GM21423 (cell line): ENCODE results near the gene MRAP2.

ENCODE experiments used
- ATAC-seq: cut with Tn5 transposase; IDR thresholded peaks from one replicate; pipeline ENCODE4 v1.9.1; 2021; ENCODE audit warnings: mild to moderate bottlenecking, moderate library complexity; ENCODE audit not compliant: unreplicated experiment

Gene MRAP2

GRCh38 chr6:84033523-84034451, at the start of gene MRAP2:
Gene MRAP2 (plus strand): TSS chr6:84033772. CDS start chr6:84055319, 21,547 bp downstream.
- ATAC-seq = no peak

GRCh38 chr6:83984411-83984810, 49.2 kb upstream of the MRAP2 start:
- ATAC-seq = no peak

DNA sequence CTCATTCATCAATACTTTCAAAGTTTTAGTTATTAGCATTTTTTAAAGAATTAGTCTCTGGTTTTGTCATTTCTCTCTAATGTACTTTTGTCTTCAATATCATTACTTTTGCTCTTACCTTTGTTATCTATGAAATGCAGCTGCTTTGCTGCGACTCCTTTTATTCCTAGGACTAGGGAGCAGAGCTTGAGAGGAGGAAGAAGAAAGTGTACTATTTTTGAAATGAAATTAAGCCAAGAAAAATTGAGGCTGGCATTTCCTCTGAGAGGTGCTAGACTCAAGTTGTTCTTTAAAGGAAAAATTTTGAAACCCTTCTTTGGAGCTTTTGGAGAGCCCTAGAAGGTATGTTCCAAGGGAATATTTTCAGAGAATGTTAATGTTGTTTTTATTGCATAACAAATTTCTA, 48.3 kb upstream of the MRAP2 start:
- no peak for ATAC-seq

- no peak for ATAC-seq
Measured at GRCh38 chr6:83985715-83986114, 47.9 kb upstream of the MRAP2 start.

- ATAC-seq = no peak
Measured at GRCh38 chr6:83998021-83998584, 35.5 kb upstream of the MRAP2 start.

DNA sequence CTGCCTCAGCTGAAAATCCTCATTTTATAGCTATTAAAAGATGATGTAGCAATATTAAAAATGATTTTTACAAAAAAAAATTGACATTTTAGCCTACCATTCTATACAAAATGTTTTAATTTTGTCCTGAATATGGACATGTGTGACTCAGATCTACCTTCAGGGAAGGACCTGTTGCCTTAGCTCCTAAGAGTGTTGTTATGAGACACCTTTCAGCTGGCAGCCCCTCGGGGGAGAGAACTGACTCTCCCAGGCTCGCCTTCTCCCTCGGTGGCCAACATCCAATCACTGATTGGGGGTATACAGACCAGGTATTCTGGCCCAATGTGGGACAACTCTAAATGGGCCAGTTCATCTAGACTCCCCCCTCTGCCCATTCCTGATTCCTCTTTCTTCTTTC, 32.5 kb upstream of the MRAP2 start:
- no peak for ATAC-seq

GRCh38 chr6:84002226-84002625, 31.3 kb upstream of the MRAP2 start:
- ATAC-seq = no peak

- no peak for ATAC-seq
Measured at GRCh38 chr6:84003131-84003530, 30.4 kb upstream of the MRAP2 start.

DNA sequence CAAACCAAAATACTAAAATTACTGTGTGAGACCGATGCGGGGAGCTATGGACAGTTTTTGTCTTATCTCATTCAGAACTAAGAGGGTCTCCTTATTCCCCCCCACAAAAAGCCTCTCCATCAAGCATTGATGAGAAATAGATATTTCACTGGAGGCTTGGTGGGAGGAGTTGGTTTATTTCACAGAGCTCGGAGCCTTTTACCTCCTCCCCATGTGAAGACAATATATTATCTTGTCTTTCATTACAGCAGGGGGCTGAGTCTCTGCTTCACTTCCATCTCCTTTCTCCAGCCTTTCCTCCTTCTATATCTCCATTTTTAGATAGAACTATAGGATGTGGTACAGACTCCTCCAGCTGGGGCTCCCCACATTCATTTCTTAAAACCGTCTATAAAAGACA, 29.9 kb upstream of the MRAP2 start:
- ATAC-seq = no peak

DNA sequence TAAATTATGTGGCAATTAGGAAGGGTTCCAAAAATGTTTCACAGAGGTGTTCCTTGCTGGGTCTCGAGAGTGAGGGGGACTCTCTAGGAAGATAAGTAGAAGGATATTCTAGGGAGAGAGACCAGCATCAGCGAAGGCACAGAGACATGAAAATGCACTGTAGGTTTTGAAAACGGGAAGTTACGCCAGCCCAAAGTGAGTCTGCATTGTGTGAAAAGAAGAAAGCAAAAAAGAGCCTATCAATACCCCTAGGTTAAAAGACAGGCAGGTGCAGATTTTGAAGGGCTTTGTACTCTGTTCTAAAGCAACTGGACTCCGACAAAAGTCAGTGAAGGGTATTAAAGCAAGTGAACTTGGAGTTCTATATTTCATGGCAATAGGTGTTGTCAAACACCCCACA, 25.7 kb upstream of the MRAP2 start:
- ATAC-seq = no peak

GRCh38 chr6:84013354-84013753, 20.2 kb upstream of the MRAP2 start:
- no peak for ATAC-seq

DNA sequence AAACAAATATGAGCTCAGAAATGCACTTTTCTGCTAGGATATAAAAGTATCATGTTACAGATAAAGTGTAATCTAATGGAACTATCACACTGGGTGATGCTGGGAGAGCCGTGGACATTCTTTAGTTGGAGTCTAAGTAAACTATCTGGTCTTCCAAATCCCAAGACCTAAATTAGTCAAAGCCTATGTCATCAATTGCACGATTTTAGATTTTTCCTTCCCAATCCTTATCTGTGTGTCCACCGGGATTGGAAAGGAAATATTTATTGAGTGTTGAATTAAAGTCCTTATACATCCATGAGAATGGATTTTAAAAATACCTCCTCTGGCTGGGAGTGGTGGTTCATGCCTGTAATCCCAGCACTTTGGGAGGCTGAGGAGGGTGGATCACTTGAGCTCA, 19.6 kb upstream of the MRAP2 start:
- no peak for ATAC-seq

GRCh38 chr6:84016029-84016428, 17.5 kb upstream of the MRAP2 start:
- no peak for ATAC-seq

DNA sequence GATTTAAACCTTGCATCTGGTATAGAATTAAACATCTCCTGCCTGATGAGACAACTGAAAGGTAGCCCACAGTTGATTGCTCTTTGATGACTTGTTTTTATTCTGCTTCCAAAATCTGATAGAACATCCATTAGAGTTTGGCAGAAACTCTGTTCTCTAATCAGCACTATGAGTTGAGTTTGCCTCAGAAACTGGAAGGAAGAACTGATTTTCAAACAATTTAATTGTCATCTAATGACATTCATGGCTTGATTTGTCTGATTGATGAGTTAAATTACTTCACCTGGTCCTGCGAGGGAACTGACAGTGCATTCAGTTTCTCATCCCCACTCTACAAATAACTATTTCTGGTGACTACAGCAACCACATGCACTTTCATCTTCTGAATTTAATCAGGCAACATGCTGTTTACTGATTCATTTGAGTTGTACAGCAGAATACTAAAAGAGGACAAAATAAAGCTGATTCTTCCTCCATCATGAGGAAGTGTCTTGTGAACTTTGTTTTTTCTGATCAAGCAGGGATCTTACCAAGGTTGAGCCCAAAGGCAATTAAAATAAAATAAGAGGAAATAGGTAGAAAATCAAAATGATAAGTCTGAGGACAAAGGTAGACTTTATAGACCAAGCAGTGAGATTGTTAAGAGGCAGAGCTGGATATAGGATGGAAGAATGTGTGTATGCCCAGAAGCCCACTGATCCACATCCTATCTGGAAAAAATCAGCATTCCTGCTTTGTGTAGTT, 15.7 kb upstream of the MRAP2 start:
- no peak for ATAC-seq

DNA sequence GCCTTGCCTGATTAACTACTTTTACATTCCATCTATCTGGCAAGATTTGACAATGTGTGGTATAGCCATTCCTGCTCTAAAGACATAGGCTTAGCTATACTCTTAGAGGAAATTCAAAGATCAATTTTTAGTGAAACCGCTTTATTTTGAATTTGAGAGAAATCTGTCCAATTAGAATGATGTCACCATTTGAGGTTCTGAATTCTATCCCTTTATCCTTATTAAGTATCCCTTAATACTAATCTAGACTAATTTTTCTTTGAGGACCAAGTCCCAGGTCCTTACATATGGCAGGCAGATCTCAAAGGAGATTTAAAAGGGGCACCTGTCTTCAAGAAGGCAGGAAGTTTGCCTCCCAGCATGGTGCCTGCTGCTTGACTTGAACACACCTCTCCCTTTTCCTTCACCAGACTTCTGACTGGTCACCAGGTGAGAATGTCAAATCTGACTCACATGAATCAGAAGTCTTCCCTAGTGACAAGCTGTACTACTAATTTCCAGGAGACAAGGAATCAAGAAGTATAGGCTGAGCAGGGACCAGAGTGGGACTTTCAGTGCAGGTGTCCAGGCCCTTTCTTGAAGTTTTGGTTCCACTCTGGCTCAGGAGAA, 15.0 kb upstream of the MRAP2 start:
- no peak for ATAC-seq

DNA sequence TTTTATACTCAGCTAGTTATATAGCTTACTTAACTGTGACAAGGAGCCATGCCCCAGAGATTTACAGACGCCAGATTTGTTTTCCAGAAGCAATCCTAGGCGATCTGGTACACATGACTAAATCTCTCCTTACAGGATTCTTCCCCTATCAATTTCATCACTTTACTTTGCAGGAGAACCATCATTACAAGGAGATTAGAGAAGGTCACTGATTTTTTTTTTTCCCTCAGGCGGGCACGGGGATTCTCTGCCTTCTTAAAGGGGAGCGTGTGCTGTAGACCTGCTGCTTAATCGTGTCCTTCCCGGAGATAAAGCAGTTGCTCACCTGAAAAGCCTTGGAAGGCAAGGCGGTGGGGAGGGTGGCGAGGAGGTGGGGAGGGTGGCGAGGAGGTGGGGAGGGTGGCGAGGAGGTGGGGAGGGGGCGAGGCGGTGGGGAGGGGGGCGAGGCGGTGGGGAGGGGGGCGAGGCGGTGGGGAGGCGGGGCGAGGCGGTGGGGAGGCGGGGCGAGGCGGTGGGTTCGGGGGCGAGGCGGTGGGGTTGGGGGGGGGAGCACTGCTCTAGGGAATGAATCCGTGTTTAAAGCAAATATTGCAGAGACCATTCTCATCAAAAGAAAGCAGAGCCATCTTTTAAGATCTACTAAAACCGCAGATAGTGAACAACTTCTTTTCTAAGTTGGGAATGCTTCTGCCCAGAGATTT, 14.3 kb upstream of the MRAP2 start:
- no peak for ATAC-seq

GRCh38 chr6:84019842-84020211, 13.7 kb upstream of the MRAP2 start:
- no peak for ATAC-seq

GRCh38 chr6:84021625-84022024, 11.9 kb upstream of the MRAP2 start:
- ATAC-seq = no peak

- ATAC-seq = no peak
Measured at GRCh38 chr6:84026721-84027164, 6.8 kb upstream of the MRAP2 start.

DNA sequence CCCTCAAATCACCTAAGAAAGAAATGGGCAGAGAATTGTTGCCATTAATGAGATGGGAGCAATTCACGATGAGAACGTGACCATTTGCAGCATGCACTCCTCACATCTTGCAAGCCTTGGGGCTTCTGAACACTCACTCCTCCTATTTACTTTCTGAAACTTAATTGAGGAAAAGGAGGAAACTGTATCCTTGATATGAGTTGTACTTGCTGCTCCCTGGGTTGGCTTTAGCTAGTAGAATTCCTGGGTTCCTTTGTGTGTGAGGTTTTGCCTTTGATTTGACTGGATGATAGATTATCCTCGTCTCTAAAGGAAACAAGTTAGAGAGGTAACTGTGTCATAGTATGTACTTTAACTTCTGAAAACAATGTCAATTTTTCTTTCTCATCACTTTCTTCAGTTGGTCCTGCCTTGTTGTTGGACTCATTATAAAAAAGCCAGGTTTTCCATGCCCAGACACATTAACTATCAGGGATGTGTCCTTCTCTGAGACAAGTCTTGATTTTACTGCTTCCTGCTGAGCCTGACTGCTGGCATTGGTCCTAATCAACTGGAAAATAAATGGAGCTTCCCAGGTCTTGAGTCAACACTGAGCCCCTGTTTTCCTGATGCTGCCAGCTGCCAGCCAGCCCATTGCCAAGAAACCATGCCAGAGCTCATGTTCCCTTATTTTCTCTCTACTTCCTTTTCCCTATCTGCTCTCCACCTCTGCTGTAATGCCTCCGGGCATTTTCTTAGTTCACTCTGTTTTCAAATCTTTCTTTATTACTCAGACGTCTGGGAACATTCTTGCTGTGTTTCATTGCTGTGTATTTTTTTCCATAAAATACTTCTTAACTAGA, 6.0 kb upstream of the MRAP2 start:
- ATAC-seq = no peak
